ENCODE results near the gene LMBR1. TPM values are rescaled to one million over a fixed set of nuclear protein-coding genes. Genes with fewer than 3 reads are reported as not detected.

Gene LMBR1
- polyA plus RNA-seq, 3 donors, result 14.8 to 24.4 (median 21.2) TPM

DNA sequence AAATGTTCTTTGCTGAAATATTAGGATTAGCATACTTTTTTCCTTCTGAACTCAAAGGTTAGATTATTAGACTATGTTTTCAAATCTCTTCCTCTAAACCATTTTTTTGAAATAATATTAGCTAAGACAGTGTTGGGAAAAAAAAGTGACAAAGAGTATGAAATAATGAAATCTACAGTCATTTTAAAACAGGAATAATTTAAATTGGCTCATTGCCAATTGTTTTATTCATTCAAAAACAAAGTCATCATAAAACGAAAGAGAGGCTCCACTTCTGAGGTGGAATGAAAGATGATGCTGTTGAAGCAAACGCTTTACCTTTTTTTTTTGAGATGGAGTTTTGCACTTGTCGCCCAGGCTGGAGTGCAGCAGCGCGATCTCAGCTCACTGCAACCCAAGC lies 201.2 kb downstream of the LMBR1 start:
- 93% methylated on average over 4 of the region's 5 CpGs for WGBS (ENCODE audit: insufficient coverage)
- H3K27me3 Mint-ChIP-seq (ENCODE audit: low read depth in 3 of 3), result no peaks in the 10 kb centered on the region
- H3K4me3 Mint-ChIP-seq, result no peak overlapping the region
- intact Hi-C loops (cut with micrococcal nuclease), result no loop called here
- H3K27me3 ChIP-seq (ENCODE audit: control insufficient read depth in 2 of 2, insufficient read depth in 2 of 2, low read length in 2 of 2), result no peaks in the 10 kb centered on the region
- H3K9me3 ChIP-seq (replicated peaks in 1 of 2; ENCODE audit: control insufficient read depth in 1 of 2, insufficient read depth in 1 of 2, low read length in 2 of 2), result peaks cover 11 to 13% of the 10 kb centered on the region in 2 donors
- H4K20me1 ChIP-seq (ENCODE audit: insufficient read depth, low read length), result no peaks in the 10 kb centered on the region
- H3K27ac Mint-ChIP-seq, result no peak overlapping the region
- TF ChIP-seq, protein P1, sequence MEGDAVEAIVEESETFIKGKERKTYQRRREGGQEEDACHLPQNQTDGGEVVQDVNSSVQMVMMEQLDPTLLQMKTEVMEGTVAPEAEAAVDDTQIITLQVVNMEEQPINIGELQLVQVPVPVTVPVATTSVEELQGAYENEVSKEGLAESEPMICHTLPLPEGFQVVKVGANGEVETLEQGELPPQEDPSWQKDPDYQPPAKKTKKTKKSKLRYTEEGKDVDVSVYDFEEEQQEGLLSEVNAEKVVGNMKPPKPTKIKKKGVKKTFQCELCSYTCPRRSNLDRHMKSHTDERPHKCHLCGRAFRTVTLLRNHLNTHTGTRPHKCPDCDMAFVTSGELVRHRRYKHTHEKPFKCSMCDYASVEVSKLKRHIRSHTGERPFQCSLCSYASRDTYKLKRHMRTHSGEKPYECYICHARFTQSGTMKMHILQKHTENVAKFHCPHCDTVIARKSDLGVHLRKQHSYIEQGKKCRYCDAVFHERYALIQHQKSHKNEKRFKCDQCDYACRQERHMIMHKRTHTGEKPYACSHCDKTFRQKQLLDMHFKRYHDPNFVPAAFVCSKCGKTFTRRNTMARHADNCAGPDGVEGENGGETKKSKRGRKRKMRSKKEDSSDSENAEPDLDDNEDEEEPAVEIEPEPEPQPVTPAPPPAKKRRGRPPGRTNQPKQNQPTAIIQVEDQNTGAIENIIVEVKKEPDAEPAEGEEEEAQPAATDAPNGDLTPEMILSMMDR (IDR thresholded peaks at IDR 0.05), result no peak
- H3K79me2 ChIP-seq (ENCODE audit: insufficient read depth, low read length), result no peaks in the 10 kb centered on the region
- H3K4me3 ChIP-seq (replicated peaks in 1 of 3; ENCODE audit: low read depth in 2 of 3, low read length in 3 of 3), result no peak overlapping the region
- no peak overlapping the region for H3K9ac ChIP-seq (ENCODE audit: insufficient read depth, low read length, poor library complexity, severe bottlenecking)
- H3K4me1 ChIP-seq (ENCODE audit: control insufficient read depth in 1 of 2, insufficient read depth in 2 of 2, low read length in 2 of 2), result no peaks in the 10 kb centered on the region
- peaks cover 13 to 24% of the 10 kb centered on the region in 2 donors for H3K36me3 Mint-ChIP-seq
- no peaks in the 10 kb centered on the region for H3K4me1 Mint-ChIP-seq
- no peak overlapping the region for H3K27ac ChIP-seq (ENCODE audit: low read depth in 1 of 2, low read length in 2 of 2)
- no peak overlapping the region for H2AFZ ChIP-seq (ENCODE audit: insufficient read depth, low read depth, low read length, poor library complexity, severe bottlenecking)
- DNase-seq, result no peak
- peaks cover 7 to 23% (median 17%) of the 10 kb centered on the region in 7 donors for H3K9me3 Mint-ChIP-seq
- H3K4me2 ChIP-seq (replicated peaks; ENCODE audit: extremely low read depth, low read length, poor library complexity, severe bottlenecking), result no peak overlapping the region
- no peaks in the 10 kb centered on the region for H3K36me3 ChIP-seq (replicated peaks in 1 of 2; ENCODE audit: control insufficient read depth in 1 of 2, insufficient read depth in 2 of 2, low read length in 2 of 2)

DNA sequence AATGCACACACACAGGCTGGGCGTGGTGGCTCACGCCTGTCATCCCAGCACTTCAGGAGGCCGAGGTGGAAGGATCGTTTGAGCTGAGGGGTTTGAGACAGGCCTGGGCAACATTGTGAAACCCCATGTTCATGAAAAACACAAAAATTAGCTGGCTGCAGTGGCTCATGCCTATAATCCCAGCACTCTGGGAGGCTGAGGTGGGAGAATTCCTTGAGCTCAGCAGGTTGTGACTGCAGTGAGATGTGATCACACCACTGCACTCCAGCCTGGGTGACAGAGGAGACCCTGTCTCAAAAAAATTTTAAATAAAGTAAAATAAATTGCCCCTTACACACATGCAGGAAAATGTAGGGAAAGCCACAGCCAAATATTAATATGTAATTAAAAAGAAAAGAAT lies 208.3 kb downstream of the LMBR1 start:
- H3K36me3 Mint-ChIP-seq, result peaks cover 37 to 44% of the 10 kb centered on the region in 2 donors
- H3K79me2 ChIP-seq (ENCODE audit: insufficient read depth, low read length), result no peaks in the 10 kb centered on the region
- H3K27ac Mint-ChIP-seq, result peak overlapping the region in 1 of 7 donors; percentile 47

More for the DNA sequence above, 208.3 kb downstream of the LMBR1 start:
- TF ChIP-seq, protein P1 (IDR thresholded peaks at IDR 0.05), result no peak
- no peak overlapping the region for H3K4me2 ChIP-seq (replicated peaks; ENCODE audit: extremely low read depth, low read length, poor library complexity, severe bottlenecking)
- H3K9me3 Mint-ChIP-seq, result no peaks in the 10 kb centered on the region
- 92% methylated on average over 4 of the region's 4 CpGs for WGBS (ENCODE audit: insufficient coverage)
- H3K9ac ChIP-seq (ENCODE audit: insufficient read depth, low read length, poor library complexity, severe bottlenecking), result no peak overlapping the region
- no peak overlapping the region for H3K4me3 Mint-ChIP-seq
- intact Hi-C loops (cut with micrococcal nuclease), result no loop called here
- H2AFZ ChIP-seq (ENCODE audit: insufficient read depth, low read depth, low read length, poor library complexity, severe bottlenecking), result no peak overlapping the region
- H3K4me1 ChIP-seq (ENCODE audit: control insufficient read depth in 1 of 2, insufficient read depth in 2 of 2, low read length in 2 of 2), result no peaks in the 10 kb centered on the region
- H3K4me3 ChIP-seq (replicated peaks in 1 of 3; ENCODE audit: low read depth in 2 of 3, low read length in 3 of 3), result no peak overlapping the region
- no peaks in the 10 kb centered on the region for H3K4me1 Mint-ChIP-seq
- H3K27ac ChIP-seq (ENCODE audit: low read depth in 1 of 2, low read length in 2 of 2), result no peak overlapping the region
- no peaks in the 10 kb centered on the region for H3K27me3 ChIP-seq (ENCODE audit: control insufficient read depth in 2 of 2, insufficient read depth in 2 of 2, low read length in 2 of 2)
- peaks cover 10 to 62% of the 10 kb centered on the region in 2 donors for H3K36me3 ChIP-seq (replicated peaks in 1 of 2; ENCODE audit: control insufficient read depth in 1 of 2, insufficient read depth in 2 of 2, low read length in 2 of 2)
- no peaks in the 10 kb centered on the region for H3K9me3 ChIP-seq (replicated peaks in 1 of 2; ENCODE audit: control insufficient read depth in 1 of 2, insufficient read depth in 1 of 2, low read length in 2 of 2)
- DNase-seq, result no peak
- peaks cover 0 to 2% (median 1%) of the 10 kb centered on the region in 3 donors for H3K27me3 Mint-ChIP-seq (ENCODE audit: low read depth in 3 of 3)
- H4K20me1 ChIP-seq (ENCODE audit: insufficient read depth, low read length), result no peaks in the 10 kb centered on the region

Data from CD14-positive monocyte (primary cell).